HG03558 (cell line): Measurements from ENCODE around the gene CKS1B.

Experiments
- ATAC-seq: cut with Tn5 transposase; IDR thresholded peaks from one replicate; pipeline ENCODE4 v1.9.1; 2021; ENCODE audit warnings: moderate number of reproducible peaks; ENCODE audit not compliant: unreplicated experiment; ENCODE audit errors: extremely low read depth

The CKS1B gene

GRCh38 chr1:154945160-154945961 is 29.1 kb upstream of the CKS1B start:
- ATAC-seq: no peak

GRCh38 chr1:154945962-154946850 is 28.3 kb upstream of the CKS1B start:
- no peak for ATAC-seq

- no peak for ATAC-seq
Measured at GRCh38 chr1:154948079-154948478, 26.4 kb upstream of the CKS1B start.

- ATAC-seq: no peak
Measured at GRCh38 chr1:154951901-154952657, 22.4 kb upstream of the CKS1B start.

DNA sequence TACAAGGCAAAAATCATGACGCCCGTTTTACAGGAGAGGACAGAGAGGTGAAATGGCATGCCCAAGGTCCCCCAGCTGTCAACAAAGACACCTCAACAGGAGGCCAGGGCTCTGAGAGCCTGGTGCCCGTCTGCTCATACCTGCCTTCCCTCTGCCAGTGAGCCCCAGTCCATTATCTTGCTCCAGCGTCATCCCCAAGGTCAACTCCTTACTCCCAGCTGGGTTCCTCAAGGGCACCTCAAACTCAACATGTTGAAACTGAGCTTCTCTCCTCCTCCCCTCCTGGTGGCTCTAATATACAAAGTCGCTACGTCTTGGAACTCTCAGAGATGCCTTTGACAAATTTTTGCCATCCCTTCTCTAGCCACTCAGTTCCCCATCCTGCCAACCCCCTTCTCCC is 21.8 kb upstream of the CKS1B start:
- no peak for ATAC-seq

DNA sequence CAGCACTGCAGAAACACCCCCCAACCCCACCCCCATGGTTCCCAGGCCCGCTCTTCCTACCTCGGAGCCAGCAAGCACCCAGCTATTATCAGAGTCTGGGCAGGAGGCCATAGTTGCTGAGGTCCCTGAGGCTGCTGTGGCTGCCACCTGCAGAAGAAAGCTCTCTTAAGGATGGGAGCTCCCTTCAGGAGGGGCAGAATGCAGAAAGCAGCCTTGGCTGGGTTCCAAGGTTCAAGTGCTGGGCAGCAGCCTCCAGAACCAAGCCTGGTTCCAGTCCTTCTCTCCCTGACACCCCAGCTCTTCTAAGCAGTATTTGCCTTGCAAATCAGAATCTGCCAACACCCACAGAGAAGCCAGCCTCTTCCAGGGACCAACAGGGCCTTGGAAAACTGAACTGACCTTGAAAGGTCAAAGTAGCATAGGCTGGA is 20.9 kb upstream of the CKS1B start:
- ATAC-seq: no peak

GRCh38 chr1:154954541-154954940 is 19.9 kb upstream of the CKS1B start:
- ATAC-seq: no peak

DNA sequence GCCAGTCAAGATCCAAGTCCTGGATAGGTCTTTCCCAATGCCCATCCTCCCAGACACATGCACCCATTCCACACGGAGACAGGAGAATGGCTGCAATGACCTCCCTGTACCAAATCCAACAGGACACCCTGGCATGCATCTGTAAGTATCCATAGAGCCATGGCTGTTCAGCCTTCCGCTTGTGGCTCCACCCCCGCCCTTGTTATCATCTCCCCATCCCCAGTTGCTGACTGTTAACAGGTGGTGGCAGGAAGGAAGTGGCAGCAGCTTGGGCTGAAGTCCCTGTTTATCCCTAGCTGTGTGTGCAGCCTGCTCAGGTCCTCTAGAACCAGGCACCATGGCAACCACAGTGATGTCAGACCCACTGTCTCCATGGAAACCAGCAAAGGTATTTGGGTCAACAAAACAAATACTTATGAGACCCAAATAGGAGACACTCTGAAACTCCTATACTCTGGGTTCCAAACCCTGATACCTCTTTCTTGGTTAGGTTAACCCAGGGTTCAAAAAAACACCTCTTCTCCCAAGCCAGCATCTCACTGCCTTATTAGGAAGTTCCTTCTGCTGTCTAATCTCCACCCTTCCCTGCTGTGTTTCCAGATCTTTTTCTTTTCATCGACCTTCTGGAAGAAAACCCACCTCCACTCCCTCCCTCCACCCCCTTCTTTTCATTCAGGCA is 19.3 kb upstream of the CKS1B start:
- ATAC-seq: no peak

DNA sequence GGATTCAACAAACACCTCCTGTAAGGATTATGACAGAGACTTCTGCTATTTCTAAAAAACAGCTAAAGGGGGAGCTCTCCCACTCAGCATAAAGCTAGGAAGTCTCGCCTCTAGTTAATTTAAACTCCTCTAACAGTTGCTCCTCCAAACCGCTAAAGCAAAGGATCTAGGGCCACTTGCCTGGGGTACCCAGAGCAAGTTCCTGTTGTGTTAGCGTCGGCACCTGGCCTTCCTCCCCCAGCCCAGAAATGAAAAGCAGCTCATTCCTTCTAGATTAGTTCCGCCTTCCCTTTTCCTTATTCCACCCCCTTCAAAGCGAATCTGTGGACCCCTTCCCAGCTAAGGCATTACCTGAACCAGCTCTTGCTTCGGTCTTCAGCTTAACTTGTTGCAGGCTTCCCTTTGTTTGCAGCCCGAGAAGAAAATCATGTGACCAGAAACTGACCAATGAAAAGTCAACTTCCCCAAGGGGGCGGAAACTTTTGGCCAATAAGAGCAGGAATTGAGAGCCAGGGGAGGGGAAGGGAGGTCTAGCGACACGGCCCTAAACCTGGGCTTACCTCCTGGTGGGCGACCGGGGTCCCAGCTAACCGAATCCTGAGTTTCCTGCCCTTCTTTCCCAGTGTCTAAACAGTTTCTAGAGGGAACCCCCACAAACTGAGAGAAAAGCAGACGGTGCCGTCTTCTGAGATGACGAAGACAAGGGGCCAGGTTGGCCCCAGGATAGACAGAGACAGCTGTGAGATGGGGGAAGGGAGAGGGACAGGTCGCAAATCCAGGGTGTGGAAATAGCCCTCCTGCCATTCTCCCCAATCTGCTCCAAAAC is 18.6 kb upstream of the CKS1B start, which contains the start of gene PBXIP1:
Gene PBXIP1 (minus strand): TSS at position 382 of the 826 bp plus-strand sequence. CDS start 2,378 bp downstream, outside the sequence.
- ATAC-seq: no peak

DNA sequence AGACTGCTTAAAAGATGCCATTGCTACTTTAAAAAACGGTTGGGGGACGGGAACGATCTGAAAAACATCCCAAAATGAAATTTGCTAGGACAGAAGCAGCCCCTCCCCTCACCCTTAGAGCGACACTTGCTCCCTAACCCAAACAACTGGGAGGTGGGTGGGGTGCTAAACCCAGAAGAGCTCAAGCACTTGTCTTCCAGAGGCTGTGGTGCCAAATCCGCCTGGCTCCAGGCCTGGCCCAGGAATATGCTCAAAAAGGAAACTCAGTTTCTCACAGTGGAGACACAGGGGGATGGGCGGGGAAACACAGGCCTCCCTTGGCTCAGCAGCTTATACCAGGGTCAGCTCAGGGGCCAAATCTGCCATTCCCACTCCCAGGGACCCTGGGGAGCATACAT is 17.9 kb upstream of the CKS1B start:
- ATAC-seq: no peak

DNA sequence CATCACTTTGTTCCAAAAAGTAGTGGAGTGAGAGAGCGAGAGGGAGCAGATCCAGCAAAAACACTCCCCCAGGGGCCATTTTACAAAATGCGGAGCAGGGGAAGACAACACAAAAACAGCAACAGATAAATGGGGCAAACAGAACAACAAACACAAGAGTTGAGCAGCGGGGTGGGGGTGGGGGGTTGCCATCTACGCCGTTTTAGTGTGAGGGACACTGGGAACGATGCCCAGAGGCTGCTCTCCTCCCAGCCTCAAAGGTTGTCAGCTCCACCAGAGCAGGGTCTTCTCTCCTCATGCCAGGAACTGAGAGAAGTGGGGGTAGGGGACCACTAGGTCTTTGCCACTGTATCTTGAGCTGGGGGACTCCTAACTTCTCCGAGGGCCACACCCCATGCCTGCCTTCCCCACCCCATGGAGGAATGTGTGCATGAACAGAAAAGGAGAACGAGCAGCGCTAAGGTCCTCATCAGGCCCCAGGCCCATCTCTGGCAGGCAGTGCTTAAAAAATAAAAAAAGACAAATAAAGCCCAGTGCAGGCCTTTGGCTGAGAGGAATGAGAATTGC is 17.3 kb upstream of the CKS1B start:
- ATAC-seq: no peak

- no peak for ATAC-seq
Measured at GRCh38 chr1:154958036-154958435, 16.4 kb upstream of the CKS1B start.

DNA sequence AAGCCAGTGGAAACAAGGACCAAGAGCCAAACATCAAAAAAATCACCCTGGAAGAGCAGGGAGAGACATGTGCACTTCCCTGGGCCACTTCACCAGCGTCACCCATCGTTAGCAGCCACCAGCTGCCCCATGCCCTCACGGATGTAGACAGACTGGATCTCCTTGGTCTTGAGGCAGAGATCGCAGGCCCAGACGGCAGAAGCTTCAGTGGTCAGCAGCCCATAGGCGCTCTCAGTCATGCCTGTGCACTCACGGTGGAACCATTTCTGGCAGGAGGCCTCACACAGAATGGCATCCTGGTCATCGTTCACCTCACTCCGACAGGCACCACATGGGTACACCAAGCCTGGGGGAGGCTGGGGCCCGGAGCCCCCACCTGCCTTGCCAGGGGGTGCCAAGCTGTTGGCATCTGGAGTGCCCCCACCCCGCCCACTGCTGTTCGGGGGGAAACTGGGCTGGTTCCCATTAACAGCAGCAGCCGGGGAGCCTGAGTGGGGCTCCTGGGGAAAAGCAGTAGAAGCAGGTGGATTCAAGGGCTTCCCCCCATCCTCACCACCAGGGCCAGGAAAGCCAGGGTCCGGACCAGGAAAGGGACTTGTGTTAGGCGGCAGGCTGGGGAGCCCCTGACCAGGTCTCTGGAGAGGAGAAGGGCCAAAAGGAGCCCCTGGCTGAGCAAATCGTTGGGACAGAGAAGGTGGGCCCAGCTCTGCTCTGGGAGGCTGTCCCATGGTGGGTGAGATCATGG is 15.6 kb upstream of the CKS1B start:
- ATAC-seq: no peak

DNA sequence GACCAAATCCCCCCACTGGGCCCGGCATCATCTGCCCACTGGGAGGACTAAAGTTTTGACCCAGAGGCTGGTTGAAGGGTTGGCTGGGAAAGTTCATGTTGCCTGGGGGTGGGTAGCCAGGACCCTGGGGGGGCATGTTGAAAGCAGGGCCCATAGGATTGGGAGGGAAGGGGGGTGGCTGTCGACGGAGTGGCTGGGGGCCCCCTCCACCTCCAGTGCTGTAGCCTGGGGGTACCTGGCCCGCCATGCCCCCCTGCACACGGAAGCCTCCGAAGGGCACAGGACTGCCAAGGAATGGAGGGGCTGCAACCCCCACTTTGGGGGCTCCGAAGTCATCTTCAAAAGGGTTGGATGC is 15.1 kb upstream of the CKS1B start:
- ATAC-seq: no peak

DNA sequence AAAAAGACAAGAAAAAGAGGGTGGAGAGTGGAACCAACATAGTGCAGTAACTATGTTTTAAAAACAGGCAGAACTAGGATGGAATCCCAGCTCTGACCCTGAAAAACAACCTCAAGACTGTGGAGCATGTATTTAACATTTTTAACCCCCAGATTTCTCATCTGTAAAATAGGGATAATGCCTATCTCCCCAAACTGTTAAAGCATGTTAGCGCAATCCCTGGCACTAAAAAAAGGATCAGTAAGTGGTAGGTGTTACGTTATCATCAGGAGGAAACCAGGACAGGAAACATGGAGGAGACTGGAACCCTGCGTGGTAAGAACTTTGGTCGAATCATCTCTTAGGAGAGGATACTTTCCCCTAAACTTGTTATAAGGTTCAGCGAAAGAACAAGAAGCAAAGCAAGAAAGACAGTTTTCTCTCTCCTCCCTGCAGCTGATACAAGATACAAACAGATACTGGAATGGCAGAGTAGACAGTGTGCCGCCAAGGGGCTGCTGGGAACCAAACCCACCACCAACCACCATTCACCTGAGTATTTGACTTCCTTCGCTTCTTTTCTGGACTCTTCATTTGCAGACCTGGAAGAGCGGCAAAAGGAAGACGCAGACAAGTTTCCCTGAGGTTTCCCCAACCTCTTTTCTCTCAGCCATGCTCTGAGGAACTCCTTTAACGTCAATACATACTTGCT is 13.9 kb upstream of the CKS1B start:
- ATAC-seq: no peak

DNA sequence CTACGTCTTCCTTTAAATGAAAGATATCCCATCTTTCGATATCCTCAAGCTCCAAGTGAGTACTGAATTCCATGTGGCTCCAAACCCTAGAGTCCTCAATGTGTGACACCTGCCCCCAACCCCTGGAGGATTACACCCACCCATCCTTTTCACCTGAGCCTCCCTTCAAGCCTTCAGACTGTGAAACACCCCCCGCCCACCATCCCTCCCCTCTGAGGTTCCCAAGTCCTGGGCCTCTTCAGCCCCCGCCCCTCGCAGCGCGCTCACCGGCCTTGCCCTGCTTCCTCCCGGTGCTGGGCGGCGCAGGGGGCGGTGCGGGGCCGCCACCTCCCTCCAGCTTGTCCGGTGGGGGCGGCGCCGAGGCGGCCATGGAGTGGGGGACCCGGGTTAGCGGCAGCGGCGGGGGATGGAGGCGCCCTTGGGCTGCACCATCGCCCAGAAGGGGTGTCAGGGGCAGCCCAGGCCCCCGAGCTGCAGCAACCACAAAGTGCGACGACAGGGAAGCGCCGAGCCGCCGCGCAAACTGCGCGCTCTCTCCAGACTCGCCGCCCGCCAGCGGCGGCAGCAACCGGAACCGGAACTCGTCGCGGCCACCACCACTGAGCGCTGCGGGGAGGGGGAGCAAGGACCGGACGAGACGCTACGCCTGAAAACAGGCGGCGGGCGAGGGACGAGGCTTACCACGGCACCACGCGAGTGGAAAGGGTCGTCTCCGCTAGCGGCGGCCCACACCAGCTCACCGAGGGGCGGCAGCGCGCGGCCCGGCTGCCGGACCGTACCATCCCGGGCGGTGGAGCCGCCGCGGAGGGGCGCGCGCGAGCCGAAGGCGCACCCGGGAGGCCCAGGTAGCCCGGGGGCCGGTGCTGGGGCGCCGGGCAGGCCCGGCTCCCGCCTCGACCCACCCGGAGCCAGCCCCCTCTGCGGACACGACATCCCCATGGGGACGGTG is 13.0 kb upstream of the CKS1B start, which contains the start of gene PYGO2:
Gene PYGO2 (minus strand): TSS at position 576 of the 949 bp plus-strand sequence. CDS start 206 bp downstream, at position 370.
- peak; percentile 36 for ATAC-seq
